Hepatocyte (in vitro differentiated cells): Measurements from ENCODE around the gene XXYLT1.

Source experiments
- EZH2 ChIP-seq: fragments of 200-600 bp; sonication (generic); IDR thresholded peaks from 2 replicates; pipeline ENCODE4 v1.6.1; 2016; ENCODE audit warnings: antibody characterized with exemption, mild to moderate bottlenecking, borderline replicate concordance
- EZH2phosphoT487 ChIP-seq: fragments of 200-600 bp; sonication (generic); IDR thresholded peaks from one replicate; pipeline ENCODE4 v1.6.1; 2018; ENCODE audit warnings: antibody characterized with exemption, mild to moderate bottlenecking, low read depth, moderate library complexity; ENCODE audit not compliant: unreplicated experiment, severe bottlenecking
- TF ChIP-seq, protein P1 (sequence below): fragments of 200-600 bp; sonication (generic); IDR thresholded peaks from 2 replicates; pipeline ENCODE4 v1.5.1; 2016; ENCODE audit warnings: antibody characterized with exemption, mild to moderate bottlenecking; ENCODE audit not compliant: poor library complexity

DNA sequence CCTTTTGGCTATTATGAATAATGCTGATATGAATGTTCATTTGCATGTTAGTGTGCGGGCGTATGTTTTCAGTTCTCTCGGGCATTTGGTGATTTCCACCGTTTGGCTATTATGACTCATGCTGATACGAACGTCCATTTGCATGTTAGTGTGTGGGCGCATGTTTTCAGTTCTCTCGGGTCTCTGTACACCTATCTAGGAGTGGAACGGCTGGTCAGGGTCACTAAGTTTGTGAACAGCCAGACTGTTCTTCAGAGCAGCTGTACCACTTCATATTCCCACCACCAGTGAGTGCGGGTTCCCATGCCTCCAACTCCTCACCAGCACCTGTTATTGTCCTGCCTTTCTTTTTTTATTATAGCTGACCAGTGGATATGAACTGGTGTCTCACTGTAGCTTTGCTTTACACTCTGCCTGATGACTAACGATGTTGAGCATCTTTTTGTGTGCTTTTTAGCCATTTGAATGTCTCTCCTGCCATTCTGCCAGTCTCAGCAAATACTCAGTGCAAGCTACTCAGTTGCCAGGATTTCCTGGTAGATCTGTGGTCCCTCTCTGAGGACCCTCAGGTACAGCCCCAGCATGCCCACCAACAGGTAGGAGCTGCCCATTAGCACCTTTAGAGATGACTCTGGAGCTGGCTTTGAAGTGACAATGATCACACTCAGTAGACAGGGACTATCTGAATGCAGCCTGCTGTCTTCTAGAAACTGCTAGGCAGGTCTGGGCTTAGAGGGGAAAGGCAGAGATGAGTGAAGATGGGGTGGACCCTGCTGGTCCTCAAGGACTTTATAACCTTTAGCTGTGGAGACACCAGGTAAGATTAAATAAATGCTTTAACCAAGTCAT, 141.1 kb downstream of the XXYLT1 start:
- TF ChIP-seq, protein P1, sequence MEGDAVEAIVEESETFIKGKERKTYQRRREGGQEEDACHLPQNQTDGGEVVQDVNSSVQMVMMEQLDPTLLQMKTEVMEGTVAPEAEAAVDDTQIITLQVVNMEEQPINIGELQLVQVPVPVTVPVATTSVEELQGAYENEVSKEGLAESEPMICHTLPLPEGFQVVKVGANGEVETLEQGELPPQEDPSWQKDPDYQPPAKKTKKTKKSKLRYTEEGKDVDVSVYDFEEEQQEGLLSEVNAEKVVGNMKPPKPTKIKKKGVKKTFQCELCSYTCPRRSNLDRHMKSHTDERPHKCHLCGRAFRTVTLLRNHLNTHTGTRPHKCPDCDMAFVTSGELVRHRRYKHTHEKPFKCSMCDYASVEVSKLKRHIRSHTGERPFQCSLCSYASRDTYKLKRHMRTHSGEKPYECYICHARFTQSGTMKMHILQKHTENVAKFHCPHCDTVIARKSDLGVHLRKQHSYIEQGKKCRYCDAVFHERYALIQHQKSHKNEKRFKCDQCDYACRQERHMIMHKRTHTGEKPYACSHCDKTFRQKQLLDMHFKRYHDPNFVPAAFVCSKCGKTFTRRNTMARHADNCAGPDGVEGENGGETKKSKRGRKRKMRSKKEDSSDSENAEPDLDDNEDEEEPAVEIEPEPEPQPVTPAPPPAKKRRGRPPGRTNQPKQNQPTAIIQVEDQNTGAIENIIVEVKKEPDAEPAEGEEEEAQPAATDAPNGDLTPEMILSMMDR = no peak
- TF ChIP-seq EZH2 (no peak), EZH2phosphoT487 (no peak)
